Subcutaneous adipose tissue (tissue), 4 donors: ENCODE results near the gene NKAIN1. TPM values are rescaled to one million over a fixed set of nuclear protein-coding genes. Genes with fewer than 3 reads are reported as not detected.

ENCODE experiments used
- total RNA-seq, 4 donors: library from RNA; depleted of rRNA; stranded (reverse); fragments of >200 nt; gene quantifications; one replicate each; pipeline ENCODE4 v1.1.0, GENCODE V29; 2016
- TF ChIP-seq, protein P1 (sequence below): fragments of 450-650 bp; IDR thresholded peaks from one replicate; pipeline ENCODE4 v1.5.1; 2016; ENCODE audit warnings: low read depth, mild to moderate bottlenecking, control low read depth, antibody characterized with exemption, moderate library complexity

Gene NKAIN1
- not detected for total RNA-seq

DNA sequence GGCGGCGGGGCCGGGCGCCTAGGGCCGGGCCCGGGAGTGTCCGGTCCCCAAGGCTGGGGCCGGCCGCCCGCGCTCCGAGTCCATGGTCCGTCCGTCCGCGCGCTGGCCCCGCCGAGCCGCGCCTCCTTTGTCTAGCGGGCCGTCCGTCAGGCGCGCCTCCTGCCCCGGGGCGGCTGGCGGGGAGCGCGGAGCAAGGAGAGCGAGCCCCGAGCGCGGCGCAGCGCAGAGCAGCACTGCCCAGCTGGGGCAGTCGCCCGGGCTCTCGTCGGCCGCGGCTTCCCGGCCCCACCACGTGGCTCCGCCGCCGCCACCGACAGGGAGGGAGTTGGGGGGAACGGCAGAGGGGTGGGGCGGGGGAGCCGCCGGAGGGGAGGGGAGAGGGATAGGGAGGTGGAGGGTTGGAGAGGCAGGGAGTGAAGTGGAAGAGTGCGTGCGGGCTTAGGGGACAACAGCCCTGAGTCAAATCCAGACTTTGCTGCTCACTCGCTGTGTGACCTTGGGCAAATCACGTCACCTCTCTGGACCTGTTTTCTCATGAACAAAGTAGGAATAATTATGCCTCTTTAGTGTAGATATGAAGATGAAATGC is at the start of gene NKAIN1:
NKAIN1 (minus strand) TSS at position 235 of the 589 bp plus-strand sequence. CDS start 340 bp downstream, outside the sequence.
- TF ChIP-seq, protein P1, sequence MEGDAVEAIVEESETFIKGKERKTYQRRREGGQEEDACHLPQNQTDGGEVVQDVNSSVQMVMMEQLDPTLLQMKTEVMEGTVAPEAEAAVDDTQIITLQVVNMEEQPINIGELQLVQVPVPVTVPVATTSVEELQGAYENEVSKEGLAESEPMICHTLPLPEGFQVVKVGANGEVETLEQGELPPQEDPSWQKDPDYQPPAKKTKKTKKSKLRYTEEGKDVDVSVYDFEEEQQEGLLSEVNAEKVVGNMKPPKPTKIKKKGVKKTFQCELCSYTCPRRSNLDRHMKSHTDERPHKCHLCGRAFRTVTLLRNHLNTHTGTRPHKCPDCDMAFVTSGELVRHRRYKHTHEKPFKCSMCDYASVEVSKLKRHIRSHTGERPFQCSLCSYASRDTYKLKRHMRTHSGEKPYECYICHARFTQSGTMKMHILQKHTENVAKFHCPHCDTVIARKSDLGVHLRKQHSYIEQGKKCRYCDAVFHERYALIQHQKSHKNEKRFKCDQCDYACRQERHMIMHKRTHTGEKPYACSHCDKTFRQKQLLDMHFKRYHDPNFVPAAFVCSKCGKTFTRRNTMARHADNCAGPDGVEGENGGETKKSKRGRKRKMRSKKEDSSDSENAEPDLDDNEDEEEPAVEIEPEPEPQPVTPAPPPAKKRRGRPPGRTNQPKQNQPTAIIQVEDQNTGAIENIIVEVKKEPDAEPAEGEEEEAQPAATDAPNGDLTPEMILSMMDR = no peak

DNA sequence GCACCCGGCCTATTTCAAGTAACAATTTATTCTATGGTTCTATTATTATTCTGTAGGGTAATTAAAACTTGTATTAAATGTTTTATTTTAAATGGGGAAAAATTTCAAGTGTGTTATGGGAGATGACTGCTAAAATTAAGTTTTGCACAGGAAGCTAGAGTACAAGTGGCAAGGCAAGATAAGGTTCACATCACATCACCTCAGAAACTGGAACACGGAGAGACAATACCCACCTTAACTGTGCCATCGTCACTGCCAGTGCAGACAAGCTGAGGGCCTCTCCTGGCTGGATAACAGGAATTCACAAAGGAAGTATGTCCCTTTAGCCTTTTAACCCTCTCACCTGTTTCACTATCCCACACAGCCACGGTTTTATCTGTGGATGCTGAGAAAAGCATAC is 49.3 kb upstream of the NKAIN1 start:
- TF ChIP-seq, protein P1 = no peak

GRCh38 chr1:31273619-31274018 is 33.9 kb upstream of the NKAIN1 start:
- TF ChIP-seq, protein P1 = no peak

DNA sequence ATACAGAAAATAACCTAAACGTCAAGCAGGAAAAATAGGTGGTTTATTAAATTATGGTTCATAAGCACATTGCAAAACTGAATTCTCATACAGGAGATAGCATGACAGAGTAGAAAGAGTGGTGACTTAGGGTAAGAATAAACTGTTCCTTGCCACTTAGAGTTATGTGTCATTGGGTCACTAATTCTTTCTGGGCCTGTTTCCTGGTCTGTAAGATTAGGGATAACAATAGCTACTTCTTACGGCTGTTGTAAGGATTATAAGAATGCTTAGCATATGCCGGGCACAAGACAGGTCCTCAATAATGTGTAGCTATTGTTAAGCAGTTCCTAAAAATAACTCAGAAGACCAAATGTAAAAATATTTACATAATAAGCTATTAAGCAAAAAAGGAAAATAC is 32.7 kb upstream of the NKAIN1 start:
- TF ChIP-seq, protein P1 = no peak

GRCh38 chr1:31266547-31266946 is 26.9 kb upstream of the NKAIN1 start:
- TF ChIP-seq, protein P1 = no peak

GRCh38 chr1:31264790-31265386 is 25.2 kb upstream of the NKAIN1 start:
- TF ChIP-seq, protein P1 = no peak

DNA sequence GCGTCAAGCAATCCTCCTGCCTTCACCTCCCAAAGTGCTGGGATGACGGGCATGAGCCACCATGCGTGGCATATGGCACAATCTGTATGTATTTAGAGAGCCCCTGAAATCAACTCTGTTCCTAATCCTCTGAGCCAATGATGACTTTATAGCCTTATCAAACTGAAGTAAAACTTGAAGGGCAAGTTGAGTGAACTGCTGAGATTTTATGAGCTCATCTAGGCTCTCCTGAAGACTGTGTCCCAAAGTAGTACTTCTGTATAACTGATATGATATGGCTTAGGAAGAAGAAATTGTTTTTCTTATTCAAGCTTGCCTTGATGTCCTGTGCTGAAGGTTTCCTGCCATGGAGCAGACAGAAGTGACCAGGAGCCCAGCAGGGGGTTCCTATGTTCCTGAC is 23.7 kb upstream of the NKAIN1 start:
- TF ChIP-seq, protein P1 = no peak
